HG03460 (cell line): ENCODE data around the gene PPP1R36.

Experiments used
- ATAC-seq: cut with Tn5 transposase; IDR thresholded peaks from one replicate; pipeline ENCODE4 v1.9.1; 2021; ENCODE audit not compliant: unreplicated experiment

Gene PPP1R36

DNA sequence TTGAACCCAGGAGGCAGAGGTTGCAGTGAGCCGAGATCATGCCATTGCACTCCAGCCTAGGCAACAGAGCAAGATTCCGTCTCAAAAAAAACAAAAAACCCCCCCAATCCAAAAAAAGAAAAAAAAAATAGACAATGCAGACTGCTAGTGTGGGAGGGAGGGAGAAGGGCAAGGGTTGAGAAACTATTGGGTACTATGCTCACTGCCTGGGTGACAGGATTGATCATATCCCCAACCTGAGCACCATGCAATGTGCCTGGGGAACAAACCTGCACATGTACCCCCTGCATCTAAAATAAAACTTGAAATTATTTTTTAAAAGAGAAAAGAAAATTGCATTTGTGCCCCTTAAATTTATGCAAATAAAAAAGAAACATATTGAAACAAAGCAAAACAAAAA, 88.9 kb downstream of the PPP1R36 start:
- no peak for ATAC-seq
